ENCODE data around the gene BHLHA15.

The BHLHA15 gene

GRCh38 chr7:98225913-98226614, 14.8 kb downstream of the BHLHA15 start:
- no peak for DNase-seq (ENCODE audit: low read depth)

- DNase-seq (ENCODE audit: low read depth): no peak
These were observed 16.7 kb downstream of the BHLHA15 start for GRCh38 chr7:98227939-98228338.

GRCh38 chr7:98228801-98229200, 17.6 kb downstream of the BHLHA15 start:
- DNase-seq (ENCODE audit: low read depth): no peak

DNA sequence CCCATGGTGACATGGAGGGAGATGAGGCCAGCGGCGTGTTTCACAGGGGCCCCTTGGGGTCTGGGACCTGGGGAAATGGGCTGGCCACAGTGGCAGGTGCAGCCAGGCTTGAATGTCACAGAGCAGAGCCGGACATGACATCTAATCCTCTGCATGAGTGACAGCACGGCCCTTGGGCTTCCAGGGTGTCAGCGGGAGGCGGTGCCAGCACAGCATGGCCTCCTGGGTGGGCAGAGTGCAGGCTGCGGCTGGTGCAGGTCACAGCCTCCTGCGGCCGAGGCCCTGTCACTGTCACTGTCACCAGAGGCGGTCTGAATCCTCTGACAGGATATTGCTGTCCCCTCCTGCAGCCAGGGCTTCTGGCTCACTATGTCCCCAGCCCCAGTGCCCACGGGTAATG, 18.2 kb downstream of the BHLHA15 start:
- no peak for DNase-seq (ENCODE audit: low read depth)

DNA sequence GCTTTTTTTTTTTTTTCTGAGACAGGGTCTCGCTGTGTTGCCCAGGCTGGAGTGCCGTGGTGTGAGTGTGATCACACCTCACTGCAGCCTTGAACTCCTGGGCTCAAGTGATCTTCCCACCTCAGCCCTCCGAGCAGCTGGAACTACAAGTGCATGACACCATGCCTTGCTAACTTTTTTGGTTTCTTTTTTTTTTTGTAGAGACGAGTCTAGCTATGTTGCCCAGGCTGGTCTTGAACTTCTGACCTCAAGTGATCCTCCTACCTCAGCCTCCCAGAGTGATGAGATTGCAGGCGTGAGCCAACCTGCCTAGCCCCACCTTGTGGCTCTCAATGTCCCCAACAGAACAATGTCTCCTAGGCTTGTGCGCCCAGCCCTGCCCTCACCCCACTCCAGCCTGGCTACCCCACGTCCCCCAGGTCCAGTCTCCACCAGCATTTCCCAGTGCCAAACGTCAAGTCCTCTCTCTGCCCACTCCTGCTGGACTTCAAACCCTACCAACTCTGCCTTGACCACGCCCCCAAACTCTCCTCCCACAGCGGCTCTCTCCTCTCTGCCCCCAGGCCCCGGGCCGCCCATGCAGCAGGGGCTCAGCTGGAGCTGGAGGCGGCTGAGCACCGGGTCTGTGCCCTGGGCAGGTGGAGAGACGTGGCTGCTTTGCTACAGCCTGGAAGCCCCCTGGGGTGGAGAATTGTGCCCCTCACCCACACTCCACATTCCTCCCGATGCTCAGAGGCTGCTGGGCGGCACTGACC, 18.9 kb downstream of the BHLHA15 start:
- no peak for DNase-seq (ENCODE audit: low read depth)

- DNase-seq (ENCODE audit: low read depth): no peak
These were observed 19.7 kb downstream of the BHLHA15 start for GRCh38 chr7:98230746-98231471.

- DNase-seq (ENCODE audit: low read depth): no peak
These were observed 20.4 kb downstream of the BHLHA15 start for GRCh38 chr7:98231493-98232262.

GRCh38 chr7:98232263-98232585, 21.0 kb downstream of the BHLHA15 start:
- no peak for DNase-seq (ENCODE audit: low read depth)

DNA sequence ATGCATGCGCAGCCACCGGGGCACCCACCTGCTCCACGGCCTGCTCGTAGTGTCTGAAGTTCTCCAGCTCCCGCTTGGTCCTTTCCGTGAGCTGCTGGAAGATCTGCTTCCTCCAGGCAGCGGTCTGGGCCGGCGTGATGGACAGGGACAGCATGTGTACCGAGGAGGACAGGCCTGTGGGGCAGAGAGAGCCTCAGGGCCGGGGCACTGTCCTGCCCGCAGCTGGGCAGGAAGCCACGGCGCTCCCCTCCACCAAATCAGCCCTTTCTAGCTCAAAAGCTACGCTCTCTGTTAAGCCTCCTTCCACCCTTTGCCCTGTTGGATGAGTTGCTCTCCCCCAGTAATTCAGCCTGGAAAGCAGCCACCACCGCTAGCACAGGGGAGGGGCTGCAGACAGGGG, 21.6 kb downstream of the BHLHA15 start:
- no peak for DNase-seq (ENCODE audit: low read depth)

DNA sequence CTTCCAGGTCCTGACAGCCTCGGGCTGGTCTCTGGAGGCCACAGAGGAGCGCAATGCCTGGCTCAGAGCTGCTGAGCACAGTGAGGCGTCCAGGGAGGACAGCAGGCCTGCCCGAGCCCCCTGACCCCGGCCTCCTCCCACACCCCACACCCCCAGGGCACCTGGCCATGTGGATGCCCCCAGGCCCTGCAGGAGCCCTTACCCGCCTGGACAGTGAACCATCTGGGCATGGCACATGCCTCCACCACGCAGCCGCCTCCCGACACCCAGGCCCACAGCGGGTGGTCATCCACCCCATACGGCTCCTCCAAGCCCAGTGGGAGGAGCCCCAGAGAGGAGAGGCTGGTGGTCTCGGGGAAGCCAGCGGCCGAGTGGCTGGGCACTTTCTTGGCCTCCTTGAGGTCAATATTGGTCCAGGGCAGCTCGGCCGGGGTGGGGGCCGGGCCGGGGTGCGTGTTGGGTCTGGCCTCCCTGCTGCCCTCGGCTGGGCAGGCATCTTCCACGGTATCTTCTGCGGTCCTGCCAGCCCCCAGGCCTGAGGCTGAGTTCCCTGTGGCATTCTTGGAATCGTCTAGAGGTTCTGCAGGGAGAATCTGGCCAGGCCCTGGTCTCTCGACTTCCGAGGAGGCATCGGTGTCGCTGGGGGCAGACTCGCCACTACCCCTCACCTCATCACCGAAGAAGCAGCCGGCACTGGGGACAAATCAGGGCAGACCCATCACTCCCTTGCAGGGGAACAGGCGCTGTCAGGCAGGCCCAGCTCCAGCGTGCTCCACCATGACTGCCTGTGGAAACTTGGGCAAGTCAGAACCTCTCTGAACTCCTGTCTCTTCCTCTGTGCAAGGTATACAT, 22.2 kb downstream of the BHLHA15 start:
- no peak for DNase-seq (ENCODE audit: low read depth)

DNA sequence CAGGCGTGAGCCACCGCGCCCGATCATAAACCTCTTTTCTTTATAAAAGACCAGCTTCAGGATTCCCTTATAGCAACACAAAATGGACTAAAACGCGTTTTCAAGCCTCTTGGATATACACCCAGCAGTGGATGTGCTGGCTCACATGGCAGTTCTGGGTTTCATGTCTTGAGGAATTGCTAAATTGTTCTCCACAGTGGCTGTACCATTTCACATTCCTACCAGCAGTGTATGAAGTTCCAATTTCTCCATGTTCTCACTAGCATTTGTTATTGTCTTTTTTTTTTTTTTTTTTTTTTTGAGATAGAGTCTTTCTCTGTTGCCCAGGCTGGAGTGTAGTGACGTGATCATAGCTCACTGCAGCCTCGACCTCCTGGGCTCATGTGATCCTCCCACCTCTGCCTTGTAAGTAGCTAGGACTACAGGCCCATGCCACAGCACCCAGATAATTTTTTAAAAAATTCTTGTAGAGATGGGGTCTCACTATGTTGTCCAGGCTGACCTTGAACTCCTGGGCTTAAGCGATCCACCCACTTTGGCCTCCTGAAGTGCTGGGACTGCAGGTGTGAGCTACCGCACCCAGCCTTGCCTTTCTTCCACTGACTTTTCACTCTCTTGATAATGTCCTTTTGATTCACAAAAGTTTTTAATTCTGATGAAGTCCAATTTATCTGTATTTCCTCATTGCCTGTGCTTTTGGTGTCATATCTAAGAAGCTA, 23.3 kb downstream of the BHLHA15 start:
- no peak for DNase-seq (ENCODE audit: low read depth)

DNA sequence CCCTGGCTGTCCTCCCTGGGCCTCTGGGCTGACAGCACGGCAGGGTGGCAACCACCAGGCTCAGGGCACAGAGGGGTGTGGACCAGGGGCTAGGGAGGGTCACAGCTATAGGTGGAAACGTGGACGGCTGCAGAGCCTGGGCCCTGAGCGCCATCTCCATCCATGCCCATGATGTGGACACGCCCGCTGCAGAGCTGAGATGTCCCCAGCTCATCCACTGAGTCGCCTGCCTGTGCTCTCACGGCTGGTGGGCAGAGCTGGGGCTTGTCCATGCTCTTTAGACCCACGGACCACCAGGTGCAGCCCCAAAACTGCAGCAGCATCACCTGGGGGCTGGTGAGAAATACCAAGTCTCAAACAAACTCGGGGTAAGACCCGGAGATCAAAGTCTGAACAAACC, 24.7 kb downstream of the BHLHA15 start:
- no peak for DNase-seq (ENCODE audit: low read depth)

DNA sequence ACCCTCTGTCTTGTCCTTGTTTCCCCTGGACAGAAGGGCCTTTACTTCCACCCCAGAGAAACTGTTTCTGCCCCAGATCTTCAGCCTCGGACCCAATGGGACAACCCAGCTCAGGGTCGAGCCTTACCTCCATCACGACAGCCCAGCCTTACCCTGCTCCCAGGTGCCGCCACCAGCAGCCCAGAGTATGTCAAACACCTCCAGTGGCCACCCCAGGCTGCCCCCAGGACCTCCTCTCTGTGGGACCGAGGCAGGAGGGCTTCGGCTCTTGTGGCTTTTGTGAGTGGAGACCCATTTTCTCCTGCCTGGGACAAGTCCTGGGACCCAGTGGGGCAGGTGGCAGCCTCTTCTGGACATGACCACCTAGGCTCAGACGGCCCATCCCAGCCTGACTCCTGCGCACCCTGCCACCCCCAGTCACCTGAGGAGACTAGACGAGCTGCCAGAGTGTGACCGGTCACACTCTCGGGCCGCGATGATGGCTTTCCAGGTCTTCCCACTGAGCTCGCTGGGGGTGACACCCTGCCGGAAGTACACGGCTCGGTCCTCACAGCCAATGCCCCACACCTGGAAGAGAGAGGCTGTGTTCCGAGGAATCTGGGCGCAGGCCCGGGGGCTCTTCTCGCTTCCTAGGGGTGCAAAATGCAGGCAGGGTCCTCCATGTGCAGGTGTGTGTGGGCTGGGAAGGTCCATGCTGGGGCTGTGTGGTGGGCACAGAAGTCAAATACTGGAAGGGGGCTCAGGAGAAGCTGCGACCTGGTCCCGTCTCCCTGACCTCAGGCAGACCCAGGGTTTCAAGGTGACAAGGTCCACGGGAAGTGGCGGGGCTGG, 25.3 kb downstream of the BHLHA15 start:
- no peak for DNase-seq (ENCODE audit: low read depth)

- no peak for DNase-seq (ENCODE audit: low read depth)
These were observed 26.8 kb downstream of the BHLHA15 start for GRCh38 chr7:98238076-98238475.

GRCh38 chr7:98238976-98239375, 27.7 kb downstream of the BHLHA15 start:
- peak; percentile 60 for DNase-seq (ENCODE audit: low read depth)

GRCh38 chr7:98240961-98241673, 29.9 kb downstream of the BHLHA15 start:
- peak; percentile 27 for DNase-seq (ENCODE audit: low read depth)

- no peak for DNase-seq (ENCODE audit: low read depth)
These were observed 30.5 kb downstream of the BHLHA15 start for GRCh38 chr7:98241674-98242241.

- DNase-seq (ENCODE audit: low read depth): no peak
These were observed 31.1 kb downstream of the BHLHA15 start for GRCh38 chr7:98242342-98242741.

DNA sequence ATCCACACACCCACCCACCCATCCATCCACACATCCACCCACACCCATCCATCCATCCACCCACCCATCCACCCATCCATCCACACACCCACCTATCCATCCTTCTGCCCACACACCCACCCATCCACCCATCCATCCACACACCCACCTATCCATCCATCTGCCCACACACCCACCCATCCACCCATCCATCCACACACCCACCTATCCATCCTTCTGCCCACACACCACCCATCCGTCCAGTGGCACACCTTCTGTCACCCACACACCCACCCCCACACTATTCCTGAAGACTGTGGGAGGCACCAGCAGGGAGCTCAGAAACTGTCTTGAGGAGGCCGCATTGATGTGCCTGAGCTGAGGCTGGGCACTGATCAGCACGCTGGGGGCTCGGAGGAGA, 31.7 kb downstream of the BHLHA15 start:
- DNase-seq (ENCODE audit: low read depth): no peak

Measured in amniotic epithelial cell (primary cell).